GM19023 (cell line): ENCODE measurements around the gene LSM10.

Experiments
- ATAC-seq: cut with Tn5 transposase; IDR thresholded peaks from one replicate; pipeline ENCODE4 v1.9.1; 2021; ENCODE audit warnings: mild to moderate bottlenecking, moderate library complexity; ENCODE audit not compliant: unreplicated experiment

Gene LSM10

DNA sequence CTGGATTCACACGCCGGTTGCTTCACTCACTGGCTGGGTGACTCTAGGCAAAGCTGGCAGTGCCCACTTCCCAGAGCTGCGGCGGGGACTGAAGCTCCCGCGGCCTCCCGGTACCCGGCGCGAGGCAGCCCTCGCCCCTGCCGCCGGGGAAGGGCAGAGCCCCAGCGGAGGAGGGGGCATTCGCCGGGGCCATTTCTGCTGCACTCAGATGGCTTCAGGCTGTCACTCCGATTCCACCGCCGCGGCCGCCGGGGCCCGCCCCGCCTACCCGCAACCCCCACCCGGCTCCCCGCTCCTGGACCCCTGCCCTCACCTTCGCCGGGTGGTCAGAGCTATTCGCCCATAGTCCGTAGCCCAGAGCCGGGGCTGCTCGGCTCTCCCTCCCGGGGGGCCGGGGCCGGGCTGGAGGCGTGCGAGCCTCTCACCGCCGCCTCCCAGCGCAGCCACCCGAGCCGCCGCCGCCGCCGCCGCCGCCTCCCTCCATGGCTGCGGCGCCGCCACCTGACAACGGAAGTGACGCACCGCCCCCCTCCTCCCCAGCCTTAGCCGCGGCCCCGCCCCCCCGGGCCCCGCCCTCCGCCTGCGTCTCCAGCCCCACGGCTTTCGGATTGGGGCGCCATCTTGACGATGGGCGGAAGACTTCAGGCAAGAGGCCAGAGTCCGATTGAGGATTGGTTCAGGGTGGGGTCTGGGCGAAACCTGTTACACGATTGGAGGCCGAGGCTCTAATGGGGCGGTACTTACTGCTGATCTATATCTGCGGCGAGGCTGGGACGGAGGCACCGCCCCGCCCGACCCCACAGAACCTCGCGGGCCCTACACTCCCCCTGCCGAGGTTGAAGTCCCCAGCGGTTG is 12.1 kb downstream of the LSM10 start, which contains the start of gene STK40:
TSS of gene STK40 (minus strand) at position 515 of the 855 bp plus-strand sequence. CDS start 24,592 bp downstream, outside the sequence.
- peak; percentile 90 for ATAC-seq

DNA sequence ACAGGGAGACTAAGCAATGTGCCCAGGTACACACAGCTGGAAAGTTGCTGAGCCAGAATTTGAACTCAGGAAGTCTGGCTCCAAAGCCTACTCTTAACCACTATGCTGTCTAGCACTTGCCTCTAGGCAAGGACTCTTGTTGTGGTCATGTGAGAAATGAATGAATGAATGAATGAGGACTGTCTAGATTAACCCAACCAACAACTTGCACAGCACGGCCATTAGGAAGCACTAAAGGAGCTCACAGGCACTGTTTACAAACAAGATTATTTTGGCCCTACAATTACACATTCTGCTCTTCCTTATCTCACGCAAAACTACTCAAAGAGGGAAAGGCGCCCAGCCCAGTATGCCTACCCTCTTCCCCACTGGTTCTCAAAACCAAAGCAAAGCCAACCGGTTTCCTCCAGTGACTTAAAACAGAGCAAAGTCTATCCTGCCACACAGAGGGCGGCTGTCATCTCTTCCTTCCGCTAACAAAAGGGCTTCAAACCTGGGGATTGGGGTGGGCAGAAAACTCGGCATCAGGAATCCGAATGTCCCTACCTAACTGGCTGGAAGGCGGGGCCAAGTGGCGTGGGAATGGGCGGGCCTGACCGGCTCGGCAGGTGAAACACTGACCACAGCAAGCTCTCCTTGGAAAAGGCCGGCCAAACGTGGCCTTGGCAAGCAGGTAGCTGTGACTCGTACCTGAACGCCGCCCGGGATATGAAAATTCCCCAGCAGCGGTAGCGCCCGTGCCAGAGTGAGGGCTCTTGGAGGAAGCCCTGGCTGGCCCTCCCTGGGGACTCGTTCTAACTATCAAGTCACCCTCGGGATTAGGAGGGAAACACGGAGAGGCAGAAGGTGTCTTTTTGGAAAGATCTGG is 12.9 kb downstream of the LSM10 start:
- no peak for ATAC-seq

DNA sequence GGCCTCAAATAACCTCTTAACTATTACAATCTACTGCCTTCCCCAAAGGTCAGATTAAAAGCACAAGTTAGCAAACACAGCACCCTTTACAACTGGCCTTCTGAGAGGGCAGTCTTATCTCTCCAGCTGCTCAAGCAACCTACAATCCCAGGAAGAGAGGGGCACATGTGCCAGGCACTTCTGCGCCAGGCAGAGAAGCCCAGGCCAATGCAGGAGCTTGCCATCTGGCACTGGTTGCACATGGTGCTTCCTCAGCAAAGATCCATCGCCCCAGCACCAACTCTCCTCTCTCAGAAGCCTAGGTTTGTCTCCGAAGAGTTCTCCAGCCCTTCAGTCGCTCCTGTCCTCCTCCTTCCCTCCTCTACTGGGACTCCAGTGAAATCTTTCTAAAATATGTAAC is 14.5 kb downstream of the LSM10 start:
- ATAC-seq, result no peak

DNA sequence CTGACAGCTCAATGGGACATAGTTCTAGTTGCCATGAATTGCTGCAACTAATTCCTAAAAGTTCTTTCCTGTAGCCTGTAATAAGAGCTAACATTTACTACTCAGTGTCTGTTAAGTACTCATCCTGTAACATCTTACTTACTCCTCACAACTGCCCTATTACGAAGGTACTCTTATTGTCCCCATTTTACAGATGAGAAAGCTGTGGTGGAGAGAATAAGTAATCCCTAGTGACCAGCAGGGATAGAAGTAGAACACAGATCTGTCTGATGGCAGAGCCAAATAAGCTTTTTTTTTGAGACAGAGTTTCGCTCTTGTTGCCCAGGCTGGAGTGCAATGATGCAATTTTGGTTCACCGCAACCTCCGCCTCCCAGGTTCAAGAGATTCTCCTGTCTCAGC is 15.0 kb downstream of the LSM10 start:
- ATAC-seq, result no peak

DNA sequence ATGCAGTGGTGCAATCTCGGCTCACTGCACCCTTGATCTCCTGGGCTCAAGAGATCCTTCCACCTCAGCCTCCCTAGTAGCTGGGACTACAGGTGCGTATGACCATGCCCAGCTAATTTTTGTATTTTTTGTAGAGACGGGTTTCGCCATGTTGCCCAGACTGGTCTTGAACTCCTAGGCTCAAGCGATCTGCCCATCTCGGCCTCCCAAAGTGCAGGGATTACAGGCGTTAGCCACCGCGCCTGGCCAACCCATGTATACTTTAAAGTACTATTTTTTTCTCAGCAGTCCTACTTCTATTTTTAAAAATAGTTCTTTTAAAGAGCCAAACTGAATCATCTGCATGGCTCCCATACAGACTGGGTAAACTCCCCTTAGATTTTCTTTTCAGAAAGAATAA is 15.5 kb downstream of the LSM10 start:
- no peak for ATAC-seq

DNA sequence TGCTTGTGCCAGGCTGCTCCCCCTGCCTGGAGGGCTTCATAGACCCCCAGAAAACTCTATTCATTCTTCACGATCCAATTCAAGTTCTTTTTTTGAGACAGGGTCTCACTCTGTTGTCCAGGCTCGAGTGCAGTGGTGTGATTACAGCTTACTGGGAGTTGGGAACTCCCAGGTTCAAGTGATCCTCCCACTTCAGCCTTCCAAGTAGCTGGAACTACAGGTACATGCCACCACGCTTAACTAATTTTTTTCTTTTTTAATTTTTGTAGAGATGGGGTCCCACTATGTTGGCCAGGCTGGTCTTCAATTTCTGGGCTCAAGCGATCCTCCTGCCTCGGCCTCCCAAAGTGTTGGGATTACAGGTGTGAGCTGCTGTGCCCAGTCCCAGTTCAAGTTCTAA is 16.3 kb downstream of the LSM10 start:
- no peak for ATAC-seq

DNA sequence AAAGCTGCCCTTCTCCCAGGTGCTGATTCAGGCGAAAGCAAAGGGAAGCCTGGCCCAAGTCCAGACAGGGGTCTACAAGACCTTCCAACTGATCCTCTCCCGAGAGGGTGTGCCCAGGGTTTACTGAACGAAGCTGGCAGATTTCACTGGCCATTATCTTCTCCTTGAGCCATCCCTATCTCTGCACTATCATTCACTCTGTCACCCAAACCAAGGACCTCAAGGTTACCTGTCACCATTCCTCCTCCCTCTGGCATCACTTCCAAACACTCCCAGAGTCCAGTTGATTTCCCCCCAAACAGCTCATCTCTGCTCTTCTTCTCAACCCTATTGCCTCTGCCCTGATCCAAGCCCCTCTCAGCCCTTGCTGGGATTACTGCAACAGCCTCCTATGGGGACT is 16.9 kb downstream of the LSM10 start:
- no peak for ATAC-seq

DNA sequence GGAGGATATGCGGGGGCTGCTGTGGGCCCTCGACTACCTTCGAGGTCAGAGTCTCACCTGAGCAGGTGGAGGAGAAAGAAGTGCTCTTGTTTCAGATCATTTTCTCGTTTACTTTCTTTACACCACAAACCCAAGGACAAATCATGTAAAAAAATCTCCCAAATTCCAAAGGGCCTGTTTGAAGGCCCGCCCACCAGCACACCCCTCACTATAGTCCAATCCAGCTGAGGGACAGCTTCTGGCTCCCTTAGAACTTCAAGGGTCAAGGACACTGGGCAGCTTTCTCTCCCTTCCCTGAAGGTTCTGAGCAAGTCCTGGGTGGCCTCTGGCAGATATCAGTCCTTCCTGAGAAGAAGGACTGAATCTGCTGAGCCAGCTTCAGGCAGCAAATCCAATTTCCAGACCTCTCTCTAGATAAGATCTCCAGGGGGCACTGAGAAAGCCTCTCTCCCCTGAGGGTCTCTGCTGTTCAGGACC is 17.5 kb downstream of the LSM10 start:
- no peak for ATAC-seq

DNA sequence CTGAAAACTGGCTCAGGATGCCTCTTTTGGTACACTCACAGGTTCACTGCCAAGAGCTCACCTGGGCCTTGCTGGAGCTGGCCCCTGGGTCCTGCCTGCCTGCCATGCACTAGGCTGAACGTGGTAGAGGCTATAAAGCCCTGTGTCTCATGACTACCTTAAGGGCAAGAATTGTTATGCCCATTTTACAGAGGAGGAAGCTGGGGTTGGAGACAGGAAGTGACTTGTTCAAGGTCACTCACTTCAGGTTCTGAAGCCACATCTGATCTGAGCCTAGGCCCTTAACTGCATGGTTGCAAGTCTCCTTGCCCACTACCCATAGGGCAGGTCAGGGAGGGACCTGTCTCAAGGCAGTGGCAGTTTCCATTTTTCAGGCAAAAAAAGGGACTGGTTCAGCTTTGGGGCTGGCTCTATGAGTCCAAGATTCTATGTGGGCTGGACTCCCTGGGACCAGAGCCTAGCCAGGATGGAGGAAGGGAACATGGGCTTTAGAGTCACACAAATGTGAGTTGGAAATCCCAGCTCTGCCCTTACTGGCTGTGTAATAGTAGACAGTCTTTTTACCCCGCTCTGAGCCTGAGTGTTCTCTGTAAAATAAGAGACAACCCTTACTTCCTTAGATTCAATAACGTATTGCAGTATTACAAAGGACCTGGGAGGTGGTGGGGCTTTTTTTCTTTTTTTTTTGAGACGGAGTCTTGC is 19.8 kb downstream of the LSM10 start:
- ATAC-seq, result no peak

DNA sequence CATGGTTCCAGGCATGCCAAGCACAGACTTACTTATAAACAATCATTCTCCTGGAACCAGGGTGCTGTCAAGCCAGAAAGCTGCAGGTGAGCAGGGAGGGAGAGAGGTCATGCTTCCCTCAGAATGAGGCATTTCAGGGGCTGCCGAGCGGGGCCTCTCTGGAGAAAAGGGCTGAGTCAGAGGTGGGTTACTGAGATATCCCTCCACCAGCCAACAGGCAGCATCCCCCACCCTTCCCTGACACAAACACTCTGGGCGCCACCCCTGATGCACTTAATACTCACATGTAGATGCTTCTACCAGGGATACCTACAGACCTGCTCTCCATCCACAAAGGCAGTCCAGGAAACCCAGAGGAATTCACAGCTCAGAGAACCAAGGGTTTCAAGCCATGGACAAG is 25.1 kb downstream of the LSM10 start:
- ATAC-seq, result no peak

DNA sequence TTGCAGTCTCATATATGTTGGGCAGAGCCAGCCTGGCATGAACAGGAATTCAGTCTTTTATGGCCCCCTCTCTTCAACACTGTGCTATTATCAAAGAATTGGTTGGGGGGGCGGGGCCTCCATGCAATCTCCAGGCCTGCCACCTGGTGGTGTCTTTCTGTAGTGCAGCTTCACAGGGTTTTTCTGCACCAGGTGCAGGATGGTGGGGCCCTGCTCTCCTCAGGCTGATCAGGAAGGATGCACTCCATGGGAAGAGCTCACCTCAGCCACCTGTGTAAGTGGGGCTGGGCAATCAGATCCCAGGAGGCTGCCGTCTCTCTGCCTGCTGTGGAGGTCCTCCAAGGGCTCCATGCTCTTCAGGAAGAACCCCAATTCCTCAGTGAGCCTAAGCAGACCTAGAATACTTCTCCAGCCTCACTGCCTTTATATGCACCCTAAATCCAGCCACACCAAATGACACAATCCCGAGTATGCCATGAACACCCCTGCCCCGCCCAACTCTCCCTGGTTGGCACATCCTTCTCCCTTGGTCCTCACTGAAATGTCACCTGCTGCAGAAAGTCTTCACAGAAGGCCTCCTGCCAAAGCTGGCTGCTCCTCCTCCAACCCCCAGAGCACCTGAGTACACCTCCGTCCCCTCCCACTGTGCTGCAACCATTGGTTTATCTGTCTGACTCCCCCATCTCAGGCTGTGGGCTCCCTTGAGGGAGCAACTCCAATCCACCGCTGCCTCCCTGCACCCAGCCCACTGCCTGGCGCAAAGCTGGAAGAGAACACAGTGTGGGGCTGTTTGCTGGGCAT is 28.4 kb downstream of the LSM10 start:
- no peak for ATAC-seq

DNA sequence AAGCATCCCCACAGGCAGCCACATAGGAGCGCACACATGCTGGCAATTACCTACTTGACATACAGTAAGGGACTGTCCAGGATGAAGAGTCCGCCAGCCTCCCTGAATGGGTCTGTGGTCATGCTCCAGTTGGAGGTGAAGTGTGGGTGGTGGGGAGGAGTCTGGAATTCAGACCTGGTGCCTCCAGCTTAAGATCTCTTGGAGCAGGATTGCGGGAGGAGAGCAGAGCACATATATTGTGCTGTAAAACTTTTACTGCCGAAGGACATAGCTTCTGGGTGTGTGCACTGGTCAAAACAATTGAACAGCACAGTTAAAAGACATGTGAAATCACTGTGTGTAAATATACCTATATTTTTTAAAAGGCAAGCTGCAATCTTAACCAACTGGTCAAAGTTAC is 29.9 kb downstream of the LSM10 start:
- no peak for ATAC-seq

DNA sequence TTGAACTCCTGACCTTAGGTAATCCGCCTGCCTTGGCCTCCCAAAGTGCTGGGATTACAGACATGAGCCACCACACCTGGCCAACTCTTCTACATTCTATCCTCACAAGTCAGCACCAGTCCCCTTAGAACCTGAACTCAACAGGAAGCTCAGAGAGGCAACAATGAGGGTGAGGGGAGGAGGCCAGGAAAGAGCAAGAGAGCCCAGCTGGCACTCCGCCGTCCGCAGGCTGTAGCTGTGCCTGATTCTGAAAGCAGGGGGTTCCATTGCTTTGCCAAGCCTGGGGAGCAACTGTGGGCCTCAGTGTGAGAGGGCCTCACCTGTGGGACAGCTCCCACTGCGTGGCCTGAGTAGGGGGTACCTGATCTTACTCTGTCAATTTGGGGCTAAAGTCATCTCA is 30.6 kb downstream of the LSM10 start:
- ATAC-seq, result no peak

DNA sequence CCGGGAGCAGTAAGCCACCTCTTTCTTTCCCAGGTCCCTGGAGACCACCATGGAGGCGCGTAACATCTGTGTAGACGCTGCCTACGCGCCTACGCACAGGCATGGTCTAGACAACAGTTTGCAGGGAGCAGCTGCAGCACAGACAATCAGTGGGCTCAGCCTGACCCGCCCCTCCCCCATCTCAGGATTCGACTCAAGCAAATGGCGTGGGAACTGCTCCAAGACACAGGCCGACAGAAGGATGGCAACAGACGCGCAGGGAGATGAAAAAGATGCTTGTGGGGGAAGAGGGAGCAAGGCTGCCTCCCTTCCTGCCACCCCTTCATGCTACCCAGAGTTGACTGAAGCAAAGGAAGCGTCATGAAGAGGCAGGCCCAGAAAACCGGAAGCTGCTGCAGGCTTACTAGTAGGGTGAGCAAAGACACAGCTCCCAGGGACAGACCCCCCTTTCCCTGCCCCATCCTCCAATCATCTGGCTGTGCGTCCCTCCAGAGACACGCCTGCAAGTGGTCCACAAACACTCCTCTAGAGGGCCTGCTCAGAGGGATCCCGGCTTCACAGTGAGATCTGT is 31.5 kb downstream of the LSM10 start:
- no peak for ATAC-seq

DNA sequence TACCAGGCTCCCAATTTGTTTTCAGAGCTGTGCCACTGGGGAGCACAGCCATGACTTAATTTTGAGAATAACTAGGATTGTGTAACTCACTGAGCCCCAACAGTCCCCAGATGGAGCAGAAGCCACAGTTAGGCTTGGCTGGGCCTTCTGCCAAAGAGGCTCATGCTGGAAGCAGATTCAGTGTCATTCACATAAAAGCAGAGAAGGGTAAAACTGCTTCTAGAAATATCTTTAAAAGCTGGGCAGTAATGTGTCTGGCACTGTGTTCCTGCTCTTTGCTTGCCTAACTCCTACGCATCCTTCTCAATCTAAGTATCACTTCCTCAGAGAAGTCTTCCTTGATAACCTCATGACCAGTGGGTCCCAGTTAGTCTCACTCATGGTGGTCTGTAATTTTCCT is 32.3 kb downstream of the LSM10 start:
- ATAC-seq, result no peak

DNA sequence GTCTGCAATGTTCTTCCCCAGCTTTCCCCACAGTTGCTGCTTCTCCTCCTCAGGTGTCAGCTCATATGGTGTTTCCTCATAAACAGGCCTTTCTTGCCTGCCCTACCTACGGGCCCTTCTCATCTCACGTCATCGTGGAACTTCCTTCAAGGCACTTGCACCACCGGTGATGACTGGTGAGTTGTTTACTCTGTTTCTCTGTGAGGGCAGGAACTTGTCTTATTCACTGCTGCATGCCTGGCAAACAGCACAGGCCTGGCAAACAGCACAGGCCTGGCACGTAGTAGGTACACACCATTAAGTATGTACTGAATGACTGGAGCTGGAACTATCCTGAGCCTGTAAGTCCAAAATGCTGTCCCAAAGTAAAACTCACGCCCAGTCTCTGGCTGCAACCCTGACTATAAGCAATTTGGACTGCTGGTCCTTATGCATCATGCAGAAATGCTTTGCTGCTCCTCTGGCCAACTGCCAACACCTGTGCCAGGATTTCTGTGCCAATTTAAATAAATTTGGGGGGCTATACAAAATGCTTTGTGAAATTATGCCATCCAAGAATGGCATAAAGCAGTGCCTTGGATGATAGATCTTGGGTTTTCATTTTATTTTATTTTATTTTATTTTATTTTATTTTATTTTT is 37.7 kb downstream of the LSM10 start:
- no peak for ATAC-seq

DNA sequence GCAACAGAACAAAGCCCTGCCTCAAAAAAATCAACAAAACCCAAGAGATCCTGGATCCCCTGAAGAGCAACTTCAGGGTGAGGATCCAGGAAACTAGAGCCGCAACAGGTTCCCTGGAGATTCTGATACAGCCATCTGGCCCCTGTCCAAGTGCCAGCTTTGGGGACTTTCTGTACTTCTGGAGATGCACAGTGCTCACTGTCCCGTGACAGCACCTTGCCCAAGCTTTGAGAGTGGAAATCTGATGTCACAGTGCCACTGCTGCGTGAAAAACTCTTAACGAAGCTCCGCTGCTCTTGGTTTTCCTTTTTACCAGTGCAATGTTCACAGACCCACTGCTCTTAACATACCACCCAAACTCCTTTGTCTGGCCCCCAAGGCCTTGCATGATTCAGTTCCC is 38.3 kb downstream of the LSM10 start:
- ATAC-seq, result no peak

DNA sequence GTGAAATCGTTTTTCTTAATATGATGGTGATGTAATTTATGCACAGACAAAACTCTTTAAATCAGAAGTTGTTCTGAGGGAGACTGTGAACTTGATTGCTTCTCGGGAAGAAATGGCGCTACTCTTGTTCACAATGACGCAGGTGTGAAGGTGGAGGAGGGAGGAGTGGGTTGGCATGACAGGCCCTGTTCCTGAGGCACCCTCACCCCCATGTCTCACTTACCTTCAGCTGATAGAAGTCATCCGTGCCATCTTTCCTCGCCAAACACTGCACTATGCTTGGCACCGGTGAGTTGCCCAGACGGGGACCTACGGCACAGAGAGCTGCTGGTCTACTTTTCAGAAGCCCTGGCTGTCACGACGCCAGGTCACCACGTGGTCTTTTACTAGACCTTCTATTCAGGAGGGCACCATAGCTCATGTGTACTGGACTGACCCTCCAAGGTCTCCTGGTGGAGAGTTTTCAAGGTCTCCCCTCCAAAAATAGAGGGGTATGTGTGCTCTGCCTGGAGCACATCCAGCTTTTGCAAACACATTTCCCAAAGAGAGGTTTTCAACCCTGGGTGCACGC is 39.1 kb downstream of the LSM10 start:
- ATAC-seq, result no peak

DNA sequence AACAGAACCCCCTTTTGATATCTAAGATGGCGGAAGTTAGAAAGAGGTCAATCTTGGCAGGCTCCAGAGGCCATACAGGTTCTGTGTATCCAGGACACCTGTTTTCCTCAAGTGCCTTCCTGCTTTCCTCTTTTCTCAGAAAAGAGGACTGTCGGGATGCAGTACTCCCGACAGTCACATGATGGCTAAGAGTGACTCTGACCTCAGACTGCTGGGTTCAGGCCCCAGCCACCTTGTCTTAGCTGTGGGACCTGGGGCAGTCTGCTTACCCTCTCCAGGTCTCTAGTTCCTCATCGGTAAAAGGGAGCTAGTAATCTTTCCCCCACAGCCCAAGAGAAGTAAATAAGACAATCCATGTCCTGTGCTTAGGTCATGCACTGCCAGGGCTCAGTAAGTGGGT is 41.9 kb downstream of the LSM10 start:
- no peak for ATAC-seq
